Tibial nerve (tissue), 4 donors: ENCODE measurements around the gene ZFR. TPM values are rescaled to one million over a fixed set of nuclear protein-coding genes. Genes with fewer than 3 reads are reported as not detected.

Experiments
- DNase-seq, 2 donors: peaks; one replicate each; pipeline ENCODE4 v3.0.0-alpha.2; 2019; ENCODE audit warnings: low spot score in 2 of 2
- H3K27ac ChIP-seq, 4 donors: fragments of 200-600 bp; sonication (generic) in 3 of 4; one replicate each; pipeline ENCODE4 v1.5.1; 2017 to 2019; ENCODE audit warnings: mild to moderate bottlenecking in 1 of 4
- H3K27me3 ChIP-seq, 2 donors: fragments of 200-600 bp; sonication (generic) in 1 of 2; one replicate each; pipeline versions ENCODE4 v1.5.1 to v1.6.0; 2017 to 2019
- H3K36me3 ChIP-seq, 3 donors: fragments of 200-600 bp; sonication (generic); one replicate each; pipeline ENCODE4 v1.5.1; 2018 to 2019
- H3K4me1 ChIP-seq, 4 donors: fragments of 200-600 bp; sonication (generic) in 3 of 4; one replicate each; pipeline ENCODE4 v1.5.1; 2017 to 2019
- H3K4me3 ChIP-seq, 4 donors: fragments of 200-600 bp; sonication (generic) in 3 of 4; one replicate each; pipeline ENCODE4 v1.5.1; 2017 to 2019; ENCODE audit warnings: mild to moderate bottlenecking in 1 of 4, moderate library complexity in 1 of 4
- H3K9me3 ChIP-seq, 4 donors: fragments of 200-600 bp; sonication (generic) in 3 of 4; one replicate each; pipeline ENCODE4 v1.5.1; 2017 to 2019
- EP300 ChIP-seq, 2 donors: sonication (generic); formaldehyde crosslinking; IDR thresholded peaks; one replicate each; pipeline ENCODE4 v1.6.1; 2017; ENCODE audit warnings: antibody characterized with exemption in 2 of 2, mild to moderate bottlenecking in 1 of 2
- POLR2A ChIP-seq, 2 donors: fragments of 450-650 bp; IDR thresholded peaks; one replicate each; pipeline ENCODE4 v1.6.1; 2017; ENCODE audit warnings: antibody characterized with exemption in 2 of 2, mild to moderate bottlenecking in 2 of 2, moderate library complexity in 2 of 2
- WGBS, 2 donors: methylation state at CpG; one replicate each; pipeline ENCODE4 v1.1.5; 2018; 5-methylcytosine and 5-hydroxymethylcytosine counted together
- total RNA-seq, 4 donors: library from RNA; depleted of rRNA; stranded (reverse); fragments of >200 nt; gene quantifications; one replicate each; pipeline ENCODE4 v1.1.0, GENCODE V29; 2016
- TF ChIP-seq, protein P1 (sequence below), 5 experiments: fragments of 200-600 bp in 3 of 5; fragments of 450-650 bp in 2 of 5; sonication (generic) in 3 of 5; IDR thresholded peaks; one replicate each; pipeline ENCODE4 v1.5.1; 2016 to 2019; ENCODE audit warnings: antibody characterized with exemption in 5 of 5, mild to moderate bottlenecking in 3 of 5, moderate library complexity in 2 of 5

ZFR gene
- total RNA-seq, 4 donors from 2014 or later, result 63.9 to 83.5 (median 73.8) TPM

DNA sequence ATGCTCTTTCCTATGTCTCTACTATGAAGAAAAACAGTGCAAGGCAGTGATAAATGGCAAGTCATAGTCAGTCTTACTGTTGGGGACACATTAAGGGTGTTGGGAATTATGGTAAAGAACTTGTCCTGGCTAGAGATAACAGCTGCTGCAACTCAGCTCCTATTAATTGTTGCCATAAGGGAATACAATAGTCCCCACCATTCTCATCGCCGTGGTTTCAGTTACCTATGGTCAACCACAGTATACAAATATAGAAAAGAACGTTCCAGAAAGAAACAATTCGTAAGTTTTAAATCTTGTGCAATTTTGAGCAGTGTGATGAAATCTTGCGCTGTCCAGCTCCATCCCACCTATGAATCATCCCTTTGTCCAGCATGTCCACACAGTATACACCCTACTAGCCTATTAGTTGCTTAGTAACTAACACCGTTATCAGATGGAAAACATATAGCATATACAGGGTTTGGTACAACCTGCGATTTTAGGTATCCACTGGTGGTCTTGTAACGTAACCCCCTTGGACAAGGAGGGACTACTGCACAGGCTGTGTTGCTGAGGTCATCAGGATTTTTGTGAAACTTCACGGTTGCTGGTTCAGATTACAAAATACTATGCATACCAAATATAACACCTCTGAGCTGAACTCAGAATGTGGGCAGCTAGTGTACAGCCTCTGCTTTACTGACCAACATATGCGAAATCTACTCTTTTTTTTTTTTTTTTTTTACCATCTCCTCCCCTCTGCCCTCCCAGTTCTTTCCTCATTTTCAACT, 53.5 kb downstream of the ZFR start:
- TF ChIP-seq, protein P1, sequence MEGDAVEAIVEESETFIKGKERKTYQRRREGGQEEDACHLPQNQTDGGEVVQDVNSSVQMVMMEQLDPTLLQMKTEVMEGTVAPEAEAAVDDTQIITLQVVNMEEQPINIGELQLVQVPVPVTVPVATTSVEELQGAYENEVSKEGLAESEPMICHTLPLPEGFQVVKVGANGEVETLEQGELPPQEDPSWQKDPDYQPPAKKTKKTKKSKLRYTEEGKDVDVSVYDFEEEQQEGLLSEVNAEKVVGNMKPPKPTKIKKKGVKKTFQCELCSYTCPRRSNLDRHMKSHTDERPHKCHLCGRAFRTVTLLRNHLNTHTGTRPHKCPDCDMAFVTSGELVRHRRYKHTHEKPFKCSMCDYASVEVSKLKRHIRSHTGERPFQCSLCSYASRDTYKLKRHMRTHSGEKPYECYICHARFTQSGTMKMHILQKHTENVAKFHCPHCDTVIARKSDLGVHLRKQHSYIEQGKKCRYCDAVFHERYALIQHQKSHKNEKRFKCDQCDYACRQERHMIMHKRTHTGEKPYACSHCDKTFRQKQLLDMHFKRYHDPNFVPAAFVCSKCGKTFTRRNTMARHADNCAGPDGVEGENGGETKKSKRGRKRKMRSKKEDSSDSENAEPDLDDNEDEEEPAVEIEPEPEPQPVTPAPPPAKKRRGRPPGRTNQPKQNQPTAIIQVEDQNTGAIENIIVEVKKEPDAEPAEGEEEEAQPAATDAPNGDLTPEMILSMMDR (IDR thresholded peaks at IDR 0.05), result no peak
- no peak for TF ChIP-seq EP300 (IDR thresholded peaks at IDR 0.05)
- no peak for TF ChIP-seq POLR2A (IDR thresholded peaks at IDR 0.05)
- Histone ChIP-seq H3K4me1 (peaks cover 0 to 25% (median 2%) of the 10 kb centered on the region in 4 donors), H3K4me3 (no peak overlapping the region), H3K27ac (peak overlapping the region in 1 of 4 donors; percentile 39), H3K27me3 (no peaks in the 10 kb centered on the region), H3K9me3 (no peaks in the 10 kb centered on the region), H3K36me3 (peaks cover 4 to 75% (median 10%) of the 10 kb centered on the region in 3 donors)
- DNase-seq, result no peak
- WGBS, 2 donors, result 81 to 83% methylated on average over 10 of the region's 10 CpGs

DNA sequence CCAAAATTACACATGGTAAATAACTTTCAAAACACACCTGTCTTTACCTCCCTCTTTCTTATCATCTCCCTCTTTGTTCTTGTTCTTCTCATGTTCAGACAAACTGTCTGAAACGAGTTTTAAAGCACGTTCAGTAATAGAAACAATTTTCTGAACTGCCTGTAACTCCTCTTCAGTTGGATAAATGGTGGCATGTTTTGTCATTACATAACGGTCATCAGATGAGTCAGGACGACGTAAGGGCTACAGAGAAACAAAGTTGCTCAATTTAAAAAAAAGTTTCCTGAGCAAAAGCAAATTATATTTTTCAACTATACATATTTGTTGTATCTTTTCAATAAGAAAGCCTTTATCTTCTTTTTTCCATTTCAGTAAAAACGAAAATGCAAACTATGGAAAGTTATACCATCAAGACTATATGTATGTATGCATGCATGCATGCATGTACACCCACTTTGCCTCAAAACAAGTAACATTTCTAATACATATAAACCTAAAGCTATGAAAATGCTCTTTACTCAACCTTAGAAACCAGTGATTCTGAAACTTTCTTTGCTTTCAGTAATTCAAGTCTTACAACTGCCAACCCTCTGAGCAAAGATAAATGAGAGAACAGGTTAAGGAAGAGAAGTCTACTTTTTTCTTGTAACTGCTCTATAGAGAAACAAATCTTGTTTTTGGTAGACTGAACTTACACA, 56.0 kb downstream of the ZFR start:
- no peak overlapping the region for H3K4me3 ChIP-seq
- peak overlapping the region in 2 of 4 donors; percentile 14 to 43 for H3K27ac ChIP-seq
- DNase-seq, result no peak
- no peaks in the 10 kb centered on the region for H3K27me3 ChIP-seq
- no peaks in the 10 kb centered on the region for H3K9me3 ChIP-seq
- peaks cover 0 to 68% (median 0%) of the 10 kb centered on the region in 3 donors for H3K36me3 ChIP-seq
- whole genome bisulfite sequencing, 2 donors, result 56 to 61% methylated on average over 6 of the region's 6 CpGs
- TF ChIP-seq EP300 (IDR thresholded peaks at IDR 0.05) (peak in 1 of 2 donors; percentile 10), POLR2A (IDR thresholded peaks at IDR 0.05) (no peak)
- H3K4me1 ChIP-seq, result peaks cover 0 to 28% (median 2%) of the 10 kb centered on the region in 4 donors

DNA sequence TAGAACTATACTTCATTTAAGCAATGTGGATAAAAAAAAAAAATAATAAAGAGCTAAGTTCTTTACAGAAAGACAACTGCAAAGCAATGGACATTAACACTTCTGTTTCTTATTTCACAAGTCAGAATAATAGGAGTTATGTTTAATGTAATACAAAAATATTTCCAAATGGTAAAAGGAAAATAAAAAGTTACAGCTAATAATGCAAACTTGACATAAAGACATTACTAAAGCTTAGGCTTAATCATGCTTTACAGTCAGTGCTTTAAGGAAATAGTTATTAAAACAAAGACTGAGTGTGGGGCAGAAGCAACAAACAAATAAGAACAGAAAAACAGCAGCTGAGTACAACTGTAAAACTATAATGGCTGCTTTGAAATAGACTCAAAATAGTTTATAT, 56.7 kb downstream of the ZFR start:
- Histone ChIP-seq H3K36me3 (peaks cover 0 to 66% (median 0%) of the 10 kb centered on the region in 3 donors), H3K27ac (peak overlapping the region in 2 of 4 donors; percentile 14 to 40), H3K4me3 (no peak overlapping the region), H3K4me1 (peaks cover 0 to 31% (median 2%) of the 10 kb centered on the region in 4 donors), H3K27me3 (no peaks in the 10 kb centered on the region), H3K9me3 (no peaks in the 10 kb centered on the region)
- DNase-seq, result no peak
- TF ChIP-seq POLR2A (IDR thresholded peaks at IDR 0.05) (no peak), EP300 (IDR thresholded peaks at IDR 0.05) (no peak)
- TF ChIP-seq, protein P1 (IDR thresholded peaks at IDR 0.05), result no peak

DNA sequence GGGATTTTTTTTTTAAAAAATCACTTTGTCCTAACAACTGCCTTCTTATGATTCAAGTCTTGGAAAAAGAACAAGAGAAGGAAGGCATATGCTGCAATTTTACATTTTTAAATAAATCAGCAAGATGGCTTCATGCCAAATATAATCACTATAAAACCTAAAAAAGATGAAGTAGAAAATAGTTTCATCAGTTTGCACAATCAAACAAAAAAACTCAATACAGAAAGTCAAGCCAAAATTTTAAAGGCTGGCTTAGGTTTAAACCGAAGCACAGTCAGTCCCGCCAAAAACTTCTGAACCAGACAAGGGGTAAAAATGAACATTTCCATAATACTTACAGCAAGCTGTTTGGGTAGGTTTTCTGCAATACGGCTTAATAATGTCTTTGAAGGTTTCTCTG, 57.3 kb downstream of the ZFR start:
- Histone ChIP-seq H3K9me3 (no peaks in the 10 kb centered on the region), H3K4me1 (peaks cover 0 to 31% (median 2%) of the 10 kb centered on the region in 4 donors), H3K27ac (peak overlapping the region in 2 of 4 donors; percentile 40 to 43), H3K27me3 (no peaks in the 10 kb centered on the region), H3K36me3 (peaks cover 0 to 66% (median 0%) of the 10 kb centered on the region in 3 donors), H3K4me3 (no peak overlapping the region)
- TF ChIP-seq POLR2A (IDR thresholded peaks at IDR 0.05), result no peak
- TF ChIP-seq, protein P1 (IDR thresholded peaks at IDR 0.05), result no peak
- TF ChIP-seq EP300 (IDR thresholded peaks at IDR 0.05), result no peak
- WGBS, 2 donors, result 25 to 45% methylated on average over 3 of the region's 3 CpGs
- DNase-seq, result no peak

DNA sequence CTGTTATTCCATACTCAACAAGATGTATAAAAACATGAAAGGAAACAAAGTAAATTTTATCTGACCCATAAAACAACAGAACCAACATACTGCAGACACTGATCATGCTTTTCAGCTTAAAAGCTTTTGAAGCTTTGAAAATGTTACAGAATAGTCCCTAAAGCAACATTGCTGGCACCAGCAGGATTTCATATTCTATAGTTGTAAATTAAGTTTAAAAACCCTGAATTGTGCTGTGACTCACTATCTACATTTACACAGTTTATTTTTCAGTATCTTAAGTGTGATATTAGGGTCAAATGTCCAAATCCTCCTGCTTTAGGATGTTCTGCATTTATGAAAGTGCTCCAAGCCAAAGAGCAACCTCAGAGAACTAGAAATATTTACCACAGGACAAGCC, 59.9 kb downstream of the ZFR start:
- Histone ChIP-seq H3K36me3 (peaks cover 0 to 66% (median 0%) of the 10 kb centered on the region in 3 donors), H3K27ac (no peak overlapping the region), H3K27me3 (no peaks in the 10 kb centered on the region), H3K9me3 (no peaks in the 10 kb centered on the region), H3K4me1 (peaks cover 0 to 31% (median 2%) of the 10 kb centered on the region in 4 donors), H3K4me3 (no peak overlapping the region)
- DNase-seq, result no peak
- TF ChIP-seq, protein P1 (IDR thresholded peaks at IDR 0.05), result no peak
- TF ChIP-seq EP300 (IDR thresholded peaks at IDR 0.05), result no peak
- no peak for TF ChIP-seq POLR2A (IDR thresholded peaks at IDR 0.05)
